ENCODE measurements around the gene STX2.
A peak's percentile ranks its signal among the peaks of the same experiment; 100 is the strongest.

Gene STX2

GRCh38 chr12:130829391-130830245, 9.4 kb downstream of the STX2 start:
- DNase-seq, result no peak

GRCh38 chr12:130828895-130829294, 10.2 kb downstream of the STX2 start:
- no peak for DNase-seq

GRCh38 chr12:130827432-130827831, 11.6 kb downstream of the STX2 start:
- no peak for DNase-seq

- DNase-seq, result peak; percentile 21
Observed at GRCh38 chr12:130826151-130826801, 12.8 kb downstream of the STX2 start.

DNA sequence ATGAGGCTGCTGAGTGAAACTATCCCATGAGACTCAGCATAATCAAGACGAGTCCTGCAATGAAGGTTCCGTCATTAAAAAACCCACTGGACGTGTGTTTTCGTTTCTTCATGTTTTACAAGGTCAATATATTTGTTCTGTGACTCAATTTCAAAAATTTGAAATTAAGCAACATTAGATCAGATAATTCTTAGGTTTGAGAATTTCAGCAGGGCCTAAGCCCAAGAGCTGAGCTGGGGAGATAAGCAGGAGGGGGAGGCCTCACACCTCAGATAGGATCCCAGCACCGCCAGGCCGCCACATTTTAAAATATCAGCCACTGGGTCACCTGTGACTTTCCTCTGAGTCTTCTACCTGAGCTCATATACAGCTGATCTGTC, 13.3 kb downstream of the STX2 start:
- DNase-seq, result no peak

- no peak for DNase-seq
Observed at GRCh38 chr12:130819681-130820080, 19.4 kb downstream of the STX2 start.

- DNase-seq, result no peak
Observed at GRCh38 chr12:130818635-130819576, 20.1 kb downstream of the STX2 start.

DNA sequence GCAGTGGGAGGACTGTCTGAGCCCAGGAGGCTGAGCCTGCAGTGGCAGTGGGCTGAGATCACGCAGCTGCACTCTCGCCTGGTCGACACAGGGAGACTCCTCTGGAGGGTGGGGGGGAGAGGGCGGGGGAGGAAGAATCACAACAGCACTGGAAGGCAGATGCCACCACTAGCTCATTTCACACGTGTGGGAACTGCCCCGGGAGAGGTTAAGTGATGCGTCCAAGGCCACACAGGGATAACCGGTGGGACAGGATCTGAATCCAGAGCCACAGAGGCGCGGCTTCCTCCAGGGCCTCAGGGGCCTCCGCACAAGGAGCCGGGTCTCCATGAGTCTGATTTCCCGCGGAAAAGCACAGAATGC, 20.8 kb downstream of the STX2 start:
- DNase-seq, result no peak

- DNase-seq, result no peak
Observed at GRCh38 chr12:130817804-130818203, 21.2 kb downstream of the STX2 start.

- no peak for DNase-seq
Observed at GRCh38 chr12:130816097-130816496, 23.0 kb downstream of the STX2 start.

GRCh38 chr12:130815028-130815741, 23.9 kb downstream of the STX2 start:
- no peak for DNase-seq

- DNase-seq, result no peak
Observed at GRCh38 chr12:130813949-130814348, 25.1 kb downstream of the STX2 start.

DNA sequence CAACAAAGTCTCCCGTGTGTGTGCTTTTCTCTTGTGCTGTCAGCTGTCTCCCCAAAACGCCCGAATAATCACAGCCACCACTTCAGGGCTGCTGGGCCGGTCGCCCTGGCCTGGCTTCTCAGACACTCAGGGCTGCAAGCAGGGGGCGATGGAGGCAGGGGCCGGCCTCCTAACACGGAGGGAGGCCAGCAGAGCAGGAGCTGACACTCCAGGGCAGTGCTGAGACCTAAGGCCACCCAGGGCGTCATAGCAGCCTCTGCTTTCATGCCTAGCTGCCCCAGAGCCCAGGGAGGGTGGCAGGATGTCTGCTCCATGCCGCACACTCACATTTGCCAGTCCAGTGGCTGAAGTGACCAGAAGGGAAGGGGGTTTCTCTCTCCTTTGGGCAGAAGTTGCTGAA, 25.6 kb downstream of the STX2 start:
- DNase-seq, result no peak

DNA sequence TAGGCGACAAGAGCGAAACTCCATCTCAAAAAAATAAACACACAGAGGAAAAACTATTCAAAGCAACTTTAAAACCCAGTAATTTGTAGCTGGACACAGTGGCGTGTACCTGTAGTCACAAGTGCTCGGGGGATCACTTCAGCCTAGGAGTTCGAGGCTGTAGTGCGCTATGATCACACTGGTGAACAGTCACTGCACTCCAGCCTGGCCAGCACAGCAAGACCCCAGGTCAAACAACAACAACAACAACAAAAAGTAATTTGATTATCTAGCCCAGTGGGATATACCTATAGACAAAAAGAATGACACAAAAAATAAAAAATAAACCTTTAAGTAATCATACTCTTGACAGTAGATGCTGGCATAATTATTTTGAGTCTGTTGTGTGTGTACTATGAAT, 29.3 kb downstream of the STX2 start:
- no peak for DNase-seq

DNA sequence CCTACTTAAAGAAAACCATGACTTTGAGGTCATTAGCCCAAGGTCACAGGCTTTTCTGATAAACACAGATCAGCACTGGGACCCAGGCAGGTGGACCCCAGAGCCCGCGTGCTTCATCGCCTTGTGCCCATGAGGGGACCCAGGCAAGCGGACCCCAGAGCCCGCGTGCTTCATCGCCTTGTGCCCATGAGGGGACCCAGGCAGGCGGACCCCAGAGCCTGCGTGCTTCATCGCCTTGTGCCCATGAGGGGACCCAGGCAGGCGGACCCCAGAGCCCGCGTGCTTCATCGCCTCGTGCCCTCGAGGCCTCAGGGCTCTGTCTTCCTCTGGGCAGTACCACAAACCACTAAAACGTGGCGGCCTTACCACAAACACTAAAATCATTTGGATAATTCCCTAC, 31.7 kb downstream of the STX2 start:
- no peak for DNase-seq

DNA sequence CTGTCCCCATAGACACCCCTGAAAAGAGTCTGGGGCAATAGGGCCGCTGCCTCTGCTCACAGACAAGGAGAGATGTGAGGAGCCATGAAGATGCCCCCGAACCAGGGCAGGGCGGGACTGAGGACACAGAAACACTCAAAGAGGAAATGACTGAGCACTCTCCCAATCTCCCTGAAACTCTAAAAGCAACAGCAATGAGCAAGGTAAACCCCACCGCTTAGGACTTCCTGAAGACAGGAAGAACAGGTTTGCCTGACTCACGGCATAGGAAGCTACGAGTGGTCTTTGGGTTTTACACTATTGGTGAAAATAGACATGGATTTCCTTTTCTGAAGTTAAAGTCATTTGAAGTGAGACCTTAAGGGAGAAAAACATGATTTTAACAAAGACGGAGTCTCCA, 32.5 kb downstream of the STX2 start:
- DNase-seq, result no peak

DNA sequence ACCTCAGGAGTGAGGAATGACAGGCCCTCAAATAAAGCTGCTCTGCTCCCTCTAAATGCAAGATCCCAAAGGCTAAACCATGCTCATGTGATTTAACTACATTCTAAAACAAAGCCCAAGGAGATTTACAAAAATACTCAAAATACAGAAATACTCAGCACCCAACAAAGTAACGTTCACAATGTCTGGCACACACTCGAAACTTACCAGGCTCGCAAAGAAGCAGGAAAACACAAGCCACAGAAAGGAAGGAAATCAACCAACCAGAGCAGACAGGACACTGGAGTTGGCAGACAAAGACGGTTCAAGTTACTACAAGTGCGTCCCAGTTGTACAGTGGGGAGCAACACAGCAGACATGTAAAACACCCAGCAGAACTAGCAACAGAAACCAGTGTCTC, 33.4 kb downstream of the STX2 start:
- DNase-seq, result no peak

DNA sequence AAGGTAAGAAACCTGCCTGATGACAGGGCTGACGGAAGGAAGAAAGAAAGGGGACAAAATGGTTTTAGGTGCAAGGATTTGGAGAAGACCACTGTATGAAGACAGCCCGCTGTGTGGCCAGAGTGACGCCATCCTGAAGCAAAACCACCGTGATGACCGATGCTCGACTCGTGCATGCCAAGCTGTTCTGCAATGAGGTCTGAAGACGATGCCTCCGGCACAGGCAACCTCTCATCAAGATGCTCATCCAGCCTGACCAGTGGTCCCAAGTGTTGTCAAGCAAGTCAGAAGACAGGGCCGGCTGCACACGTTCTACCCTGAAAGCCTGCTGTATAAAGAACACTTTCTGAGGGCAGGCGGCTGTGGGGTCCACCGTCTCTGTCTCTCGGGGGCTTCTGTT, 34.8 kb downstream of the STX2 start:
- DNase-seq, result no peak

DNA sequence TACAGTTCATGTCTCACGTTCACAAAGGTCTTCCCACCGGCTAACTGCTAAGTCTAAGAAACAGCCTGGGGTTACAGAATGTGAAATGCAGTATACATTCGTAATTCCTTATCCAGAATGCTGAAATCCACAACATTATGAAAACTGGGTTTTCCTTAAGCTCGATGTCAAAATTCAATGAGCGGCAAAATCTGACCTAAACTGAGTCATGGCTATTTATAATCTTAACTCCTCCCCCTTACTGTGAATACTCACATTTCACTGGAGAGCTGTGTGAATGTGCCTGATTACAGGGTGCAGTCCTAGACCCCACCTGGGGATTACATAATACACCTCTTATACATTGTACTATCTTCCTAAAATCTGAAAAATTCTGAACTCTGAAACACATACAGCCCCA, 35.3 kb downstream of the STX2 start:
- no peak for DNase-seq

DNA sequence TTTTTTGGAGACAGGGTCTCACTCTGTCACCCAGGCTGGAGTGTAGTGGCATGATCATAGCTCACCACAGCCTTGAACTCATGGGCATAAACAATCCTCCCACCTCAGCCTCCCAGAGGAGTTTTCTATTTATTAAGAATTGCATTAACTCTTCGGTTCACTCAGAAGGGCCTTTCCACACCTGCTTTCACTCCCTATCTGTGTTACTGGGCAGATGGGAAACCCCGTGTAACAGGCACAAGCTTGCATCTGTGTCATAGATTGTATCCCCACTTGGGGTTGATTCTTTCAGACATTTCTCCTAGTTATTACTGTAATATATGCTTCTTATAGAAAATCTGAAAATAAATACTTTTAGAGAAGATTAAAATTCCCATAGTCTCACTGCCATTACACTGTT, 38.7 kb downstream of the STX2 start:
- no peak for DNase-seq

DNA sequence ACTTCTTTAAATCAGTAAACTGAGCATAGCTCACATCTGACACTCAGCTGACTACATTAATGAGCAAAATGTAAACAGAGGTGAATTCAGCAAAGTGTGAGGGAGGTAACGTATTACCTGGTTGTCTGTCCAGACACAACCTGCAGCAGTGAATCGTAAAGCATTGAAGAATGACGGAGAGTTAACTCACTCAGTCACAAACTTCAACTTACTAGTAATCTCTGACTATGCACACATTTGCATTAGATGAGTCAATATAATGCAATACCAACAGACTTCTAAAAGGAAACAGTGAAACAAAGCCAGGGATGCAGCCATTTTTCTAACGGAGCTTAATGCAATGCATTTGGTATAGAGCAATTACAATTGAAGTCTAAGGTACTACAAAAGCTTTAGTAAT, 40.0 kb downstream of the STX2 start:
- no peak for DNase-seq

- DNase-seq, result no peak
Observed at GRCh38 chr12:130796985-130797686, 41.9 kb downstream of the STX2 start.
